ENCODE data around the gene GNAS-AS1.
A peak's percentile ranks its signal among the peaks of the same experiment; 100 is the strongest.

GNAS-AS1 gene

GRCh38 chr20:58850693-58851174 lies at the start of gene GNAS-AS1:
GNAS-AS1 (minus strand) TSS chr20:58850902.
- DNase-seq, result peak; percentile 70

DNA sequence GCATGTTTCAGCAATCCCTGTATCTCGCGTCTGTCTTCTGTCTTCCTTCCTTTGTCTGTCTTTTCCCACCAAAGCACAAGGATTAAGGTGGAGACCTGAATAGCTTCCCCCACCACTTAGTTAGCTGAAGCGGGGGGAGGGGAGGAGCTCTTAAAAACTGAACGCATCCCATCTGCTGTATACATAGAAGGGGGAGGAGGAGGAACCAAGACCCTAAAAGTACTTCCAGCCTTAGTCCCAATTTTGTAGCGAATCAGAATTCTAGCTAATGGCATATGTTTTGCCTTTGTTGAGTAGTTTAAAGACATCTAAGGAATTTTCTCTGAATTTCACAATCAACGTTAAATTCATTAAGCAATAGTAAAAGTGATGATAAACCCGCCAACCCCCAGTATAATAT lies 49.7 kb upstream of the GNAS-AS1 start:
- DNase-seq, result peak; percentile 98

DNA sequence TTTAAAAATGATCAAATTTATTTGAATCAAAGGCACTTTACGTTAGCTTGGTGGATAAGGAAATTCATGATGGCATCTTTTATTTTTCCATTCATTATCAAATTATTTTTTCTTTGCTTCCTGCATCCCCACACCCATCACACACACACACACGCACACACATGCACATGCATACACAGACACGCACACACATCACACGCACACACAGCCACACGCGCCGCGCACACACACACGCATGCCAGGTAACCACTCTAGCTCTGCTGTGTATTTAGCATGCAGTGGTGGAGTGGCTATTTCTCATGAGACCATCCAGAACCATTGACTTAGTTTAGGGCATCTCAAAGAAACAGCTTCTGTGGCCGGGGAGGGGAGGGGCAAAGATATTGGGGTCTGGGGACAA lies 48.8 kb upstream of the GNAS-AS1 start:
- peak; percentile 55 for DNase-seq

DNA sequence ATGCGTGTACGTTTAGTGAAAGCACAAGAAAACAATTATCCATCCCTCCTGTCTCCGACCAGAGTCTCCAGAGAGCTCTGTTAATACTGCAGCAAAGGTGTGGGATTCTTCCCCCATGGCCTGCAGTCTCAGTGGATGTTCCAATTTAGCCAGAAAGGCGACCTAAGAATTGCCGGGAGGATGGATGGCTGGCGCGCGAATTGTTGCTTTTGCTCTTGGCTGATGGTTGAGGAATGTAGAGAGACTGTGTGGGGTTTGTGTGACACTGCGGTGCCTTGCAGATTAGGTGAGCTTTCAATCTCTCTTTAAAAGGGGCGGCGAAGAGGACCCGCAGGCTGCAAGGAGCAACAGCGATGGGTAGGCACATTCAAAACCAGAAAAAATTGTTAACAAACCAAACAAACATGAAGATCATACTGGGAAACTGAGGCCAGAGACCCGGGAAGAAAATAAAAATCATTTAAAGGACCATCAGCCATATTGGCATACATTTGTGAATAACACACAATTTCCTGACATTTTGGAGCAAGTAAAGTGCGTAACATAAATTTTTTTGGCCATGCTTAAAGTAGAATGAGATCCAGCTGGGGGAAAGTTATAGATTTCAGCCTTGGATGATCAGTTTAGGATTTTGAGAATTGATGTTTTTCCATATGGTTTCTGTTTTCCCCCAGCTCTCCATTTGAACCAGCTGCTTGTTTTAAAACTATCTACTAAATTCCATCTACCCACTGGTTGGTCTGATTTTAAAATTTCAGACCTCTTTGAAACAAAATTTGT lies 48.1 kb upstream of the GNAS-AS1 start:
- DNase-seq, result peak; percentile 65

GRCh38 chr20:58897488-58897887 lies 46.8 kb upstream of the GNAS-AS1 start:
- DNase-seq, result no peak

DNA sequence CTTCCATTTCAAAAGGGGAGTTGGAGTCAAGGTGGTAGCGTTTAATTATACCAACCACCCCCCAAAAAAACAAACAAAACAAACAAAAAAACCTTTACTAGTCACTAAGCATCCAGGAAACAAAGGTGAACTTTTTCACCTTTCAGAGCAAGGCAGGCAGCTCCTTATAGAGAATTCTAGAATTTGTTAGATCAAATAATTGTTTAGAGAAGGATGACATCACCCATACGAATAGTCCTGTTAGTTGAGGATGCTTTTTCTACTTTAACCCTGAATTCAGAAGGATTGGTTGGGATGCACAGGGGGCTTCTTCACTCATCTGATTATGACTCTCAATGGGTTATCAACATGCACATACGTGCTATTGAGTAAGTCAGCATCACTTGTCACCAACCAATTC lies 46.1 kb upstream of the GNAS-AS1 start:
- peak; percentile 22 for DNase-seq

DNA sequence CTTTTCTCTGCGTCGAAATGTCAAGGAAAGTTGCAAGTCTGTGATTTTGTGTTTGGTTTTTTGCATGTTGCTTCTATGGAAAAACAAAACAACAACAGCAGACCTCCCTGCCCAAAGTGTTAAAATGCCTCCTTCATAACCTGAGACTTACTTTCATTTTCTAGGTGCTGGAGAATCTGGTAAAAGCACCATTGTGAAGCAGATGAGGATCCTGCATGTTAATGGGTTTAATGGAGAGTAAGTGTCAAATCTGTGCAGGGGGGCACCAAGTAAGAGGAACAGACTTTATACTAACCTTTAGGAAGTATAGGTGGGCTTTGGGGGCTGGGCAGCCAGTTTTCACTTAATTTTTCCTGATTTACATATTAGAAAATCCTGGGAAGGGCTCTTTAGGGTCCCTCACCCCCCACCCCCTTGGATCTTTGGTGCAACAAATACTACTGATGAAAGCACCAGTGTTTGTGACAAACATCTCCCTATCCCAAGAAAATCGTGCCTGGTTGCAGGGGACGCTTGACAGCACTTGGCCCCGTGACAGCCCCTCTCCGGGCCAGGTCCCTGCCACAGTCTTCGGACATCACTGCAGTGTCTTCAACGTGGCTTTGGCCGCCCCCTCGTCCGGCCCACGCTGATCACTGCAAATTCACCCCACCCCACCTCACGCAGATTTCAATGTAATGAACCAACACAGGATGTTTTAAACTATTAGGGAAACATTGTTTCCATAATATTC lies 44.9 kb upstream of the GNAS-AS1 start:
- DNase-seq, result no peak

DNA sequence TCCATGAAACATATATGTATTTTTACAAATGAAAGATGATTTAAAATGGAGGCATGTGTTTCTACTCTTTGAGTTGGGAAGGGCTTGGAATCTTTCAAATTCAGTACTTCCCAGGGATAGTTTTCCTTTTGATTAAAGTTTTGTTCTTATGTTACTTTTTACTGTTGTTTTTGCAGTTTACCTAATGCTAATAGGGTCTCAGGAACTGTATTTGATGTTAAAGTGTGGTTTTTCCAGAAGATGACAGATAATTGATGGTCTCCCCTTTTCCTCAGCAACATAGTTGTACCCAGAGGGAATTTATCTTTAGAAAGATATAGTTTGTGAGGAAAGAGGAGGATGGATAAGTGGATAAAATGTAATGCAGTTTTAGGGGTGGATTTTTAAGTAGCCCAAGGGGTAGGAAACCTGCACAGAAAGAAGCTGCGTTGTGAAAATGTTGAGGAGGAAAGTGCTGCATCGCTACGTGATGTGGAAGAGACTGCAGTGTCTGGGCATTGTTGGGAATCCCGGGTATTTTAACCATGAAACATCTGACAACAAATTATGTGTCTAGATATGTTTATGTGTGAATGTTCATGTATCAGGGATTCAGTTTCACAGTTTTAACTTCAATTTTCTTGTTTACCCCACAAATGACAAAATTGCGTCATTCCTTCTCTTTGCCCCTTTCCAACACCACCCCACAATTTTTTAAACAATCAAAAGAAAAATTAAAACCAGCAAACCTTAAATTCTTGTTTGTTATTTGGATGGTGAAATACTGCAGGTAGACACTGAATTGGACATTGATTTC lies 44.1 kb upstream of the GNAS-AS1 start:
- no peak for DNase-seq

GRCh38 chr20:58893355-58894120 lies 42.8 kb upstream of the GNAS-AS1 start:
- peak; percentile 77 for DNase-seq

DNA sequence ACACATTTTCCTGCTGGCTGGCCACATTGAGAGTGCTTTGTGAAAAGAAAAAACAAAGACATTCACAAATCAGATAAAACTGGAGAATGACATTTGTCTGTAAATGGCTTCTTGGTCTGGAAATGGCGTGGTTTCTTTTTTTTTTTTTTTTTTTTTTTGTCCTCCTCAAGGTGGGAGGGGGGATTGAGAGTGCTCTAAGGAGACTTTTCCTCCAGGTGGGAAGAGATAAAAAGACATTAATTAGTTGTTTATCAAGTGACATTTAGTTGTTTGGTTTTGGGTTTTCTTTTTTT lies 42.2 kb upstream of the GNAS-AS1 start:
- peak; percentile 47 for DNase-seq

DNA sequence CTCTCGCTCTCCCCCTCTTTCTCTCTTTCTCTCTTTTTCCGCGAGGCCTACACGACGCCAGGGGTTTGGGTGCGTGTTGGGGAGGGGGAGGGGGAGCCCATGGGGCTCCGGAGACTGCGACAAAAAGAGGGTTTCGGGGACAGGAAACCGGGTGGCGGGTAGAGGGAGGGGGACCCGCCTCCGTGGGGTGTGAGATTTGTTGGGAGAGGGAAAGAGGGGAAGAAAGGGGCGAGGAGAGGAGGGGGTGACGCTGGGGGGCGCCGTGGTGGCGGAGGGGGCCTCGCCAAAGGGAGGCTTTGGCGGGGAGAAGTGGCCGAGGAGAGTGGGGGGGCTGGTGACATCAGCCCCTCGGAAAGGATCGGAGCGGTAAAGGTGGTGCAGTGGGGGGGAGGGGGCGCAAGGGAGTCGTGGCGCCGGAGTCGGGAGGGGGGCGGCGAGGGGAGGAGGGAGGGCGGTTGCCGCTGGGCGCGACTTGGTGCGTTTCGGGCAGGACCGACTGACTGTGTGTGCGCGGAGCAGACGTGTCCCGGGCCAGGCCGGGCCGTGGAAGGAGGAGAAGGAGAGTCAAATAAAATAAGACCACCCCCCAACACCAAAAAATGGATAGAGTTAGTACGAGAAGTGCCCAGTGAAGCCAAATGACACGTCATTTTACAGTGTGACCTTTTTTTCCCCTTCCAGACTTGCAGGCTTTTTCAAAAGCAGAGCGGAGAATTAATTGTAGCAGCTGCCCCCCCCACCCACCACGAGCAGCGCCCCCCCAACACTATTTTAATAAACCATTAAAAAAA lies 41.6 kb upstream of the GNAS-AS1 start:
- peak; percentile 93 for DNase-seq

DNA sequence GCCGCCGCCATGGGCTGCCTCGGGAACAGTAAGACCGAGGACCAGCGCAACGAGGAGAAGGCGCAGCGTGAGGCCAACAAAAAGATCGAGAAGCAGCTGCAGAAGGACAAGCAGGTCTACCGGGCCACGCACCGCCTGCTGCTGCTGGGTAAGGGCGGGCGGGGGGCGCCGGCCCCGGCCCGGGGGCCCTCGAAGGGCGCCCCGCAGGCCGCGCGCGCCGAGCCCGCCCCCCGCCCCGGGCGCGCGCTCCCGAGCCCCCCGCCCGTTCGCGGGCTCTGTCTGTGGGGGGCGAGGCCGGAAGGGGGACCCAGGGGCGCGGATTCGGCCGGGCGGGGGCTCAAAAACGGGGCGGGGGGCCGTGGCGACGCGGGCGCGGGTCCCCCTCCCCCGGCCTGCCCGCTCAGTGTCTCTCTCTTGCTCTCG lies 41.0 kb upstream of the GNAS-AS1 start:
- DNase-seq, result peak; percentile 74

- peak; percentile 94 for DNase-seq
Measured at GRCh38 chr20:58891086-58891717, 40.5 kb upstream of the GNAS-AS1 start.

DNA sequence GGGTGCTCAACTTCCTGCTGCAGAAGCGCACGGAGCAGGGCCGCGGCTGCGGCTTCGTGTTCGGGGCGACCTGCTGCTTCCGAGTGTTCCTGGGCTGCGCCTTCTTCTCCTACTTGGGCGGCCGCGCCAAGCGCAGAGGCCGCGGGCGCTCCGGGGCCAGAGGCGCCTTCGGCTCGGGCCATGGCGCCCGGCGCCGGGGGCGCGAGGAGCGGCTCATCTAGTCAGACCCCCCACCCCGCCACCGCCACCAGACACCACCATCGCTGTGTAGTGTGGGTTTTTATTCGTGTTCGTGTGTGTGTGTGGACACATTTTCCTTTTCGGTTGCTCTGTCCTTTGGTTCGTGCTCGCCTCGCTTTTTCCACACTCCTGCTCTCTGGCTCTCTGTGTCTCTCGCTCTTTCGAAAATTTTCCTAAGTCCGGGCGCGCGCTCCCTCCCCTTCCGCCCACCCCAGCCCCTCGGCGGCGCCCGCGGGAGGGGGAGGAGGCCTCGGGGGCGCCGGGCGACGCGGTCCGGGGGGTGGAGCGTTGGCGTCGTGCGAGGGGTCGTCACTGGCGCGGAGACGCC lies 39.9 kb upstream of the GNAS-AS1 start:
- DNase-seq, result peak; percentile 94

DNA sequence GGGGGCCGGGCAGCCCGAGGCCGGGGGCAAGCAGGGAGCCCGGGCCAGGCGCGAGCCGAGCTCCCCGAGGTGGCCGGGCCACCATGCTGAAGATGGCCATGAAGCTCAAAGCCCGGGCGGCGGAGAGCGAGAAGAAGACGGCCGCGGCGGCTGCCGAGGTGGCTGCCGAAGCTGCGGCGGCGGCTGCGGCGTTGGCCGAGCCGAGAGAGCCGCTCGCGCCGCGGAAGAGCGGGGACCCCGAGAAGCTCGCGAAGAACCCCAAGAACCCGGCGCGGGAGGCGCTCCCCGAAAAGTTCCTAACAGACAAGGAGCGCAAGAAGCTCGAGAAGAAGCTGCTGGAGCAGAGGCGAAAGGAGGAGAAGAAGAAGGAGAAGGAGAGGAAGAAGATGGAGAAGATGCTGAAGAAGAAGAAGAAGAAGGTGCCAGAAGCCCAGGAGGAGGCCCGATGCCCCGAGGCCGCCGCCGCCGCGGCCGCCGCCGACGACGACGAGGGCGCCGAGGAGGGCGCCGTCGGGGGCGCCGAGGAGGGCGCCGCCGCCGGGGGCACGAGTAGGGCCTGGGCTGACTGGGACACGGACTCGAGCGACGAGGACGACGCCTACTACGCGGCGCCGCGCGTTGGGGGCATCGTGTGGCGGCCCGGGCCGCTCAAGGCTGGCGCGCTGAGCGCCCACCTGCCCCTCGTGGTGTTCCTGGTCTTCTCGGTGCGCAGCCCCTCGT lies 39.3 kb upstream of the GNAS-AS1 start:
- DNase-seq, result no peak

DNA sequence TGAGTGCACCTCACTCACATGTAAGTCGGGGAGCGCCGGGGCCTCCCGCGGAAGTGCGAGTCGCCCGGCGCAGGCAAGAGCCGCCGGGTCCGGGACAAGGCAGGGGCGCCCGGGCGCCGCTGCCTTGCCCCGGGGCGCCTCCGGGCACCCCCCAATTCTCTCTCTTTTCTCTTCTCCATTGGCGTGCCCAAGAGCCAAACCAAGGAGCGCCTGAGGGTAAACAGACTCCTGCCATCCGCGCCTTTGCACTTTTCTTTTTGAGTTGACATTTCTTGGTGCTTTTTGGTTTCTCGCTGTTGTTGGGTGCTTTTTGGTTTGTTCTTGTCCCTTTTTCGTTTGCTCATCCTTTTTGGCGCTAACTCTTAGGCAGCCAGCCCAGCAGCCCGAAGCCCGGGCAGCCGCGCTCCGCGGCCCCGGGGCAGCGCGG lies 38.6 kb upstream of the GNAS-AS1 start:
- DNase-seq, result no peak

GRCh38 chr20:58888521-58889333 lies 38.0 kb upstream of the GNAS-AS1 start:
- peak; percentile 86 for DNase-seq

DNA sequence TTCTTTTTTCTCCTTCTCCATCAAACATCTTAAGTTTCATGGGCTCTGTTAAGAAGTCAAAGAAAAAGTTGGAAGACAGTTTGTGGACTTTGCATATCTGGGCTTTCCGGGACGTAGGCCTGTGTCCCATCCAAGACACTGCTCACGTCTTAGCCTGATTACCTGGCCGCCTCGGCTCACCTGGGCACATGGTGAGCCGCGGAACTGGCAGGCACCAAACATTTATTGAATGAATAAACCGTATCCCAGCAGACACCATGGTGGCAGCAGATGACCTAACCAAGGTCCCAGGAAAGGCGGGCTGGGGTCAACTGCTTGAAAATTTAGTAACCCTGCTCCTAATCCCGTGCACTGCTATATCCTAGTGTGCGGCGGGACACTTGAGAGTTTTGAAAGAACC lies 37.4 kb upstream of the GNAS-AS1 start:
- DNase-seq, result no peak

GRCh38 chr20:58886546-58886945 lies 35.8 kb upstream of the GNAS-AS1 start:
- DNase-seq, result no peak

All from NCI-H82 (cell line).